GM11168 (cell line): ENCODE data around the gene RNF212B.
"Not testable (repeated sequence)": the region's sequence is repeated elsewhere in the genome, so short reads cannot be mapped to it uniquely, and the experiment has no call there.

Experiments
- in situ Hi-C: fragments of 300-500 bp; cut with MboI; formaldehyde crosslinking; loops from one replicate; pipeline ENCODE4 v1.12.0; 2022; ENCODE audit warnings: low sequenced_read_pairs; ENCODE audit not compliant: unreplicated experiment

Gene RNF212B

GRCh38 chr14:23237772-23238594 lies at the start of gene RNF212B:
RNF212B (plus strand) TSS chr14:23237936; CDS start chr14:23240346, 2,410 bp downstream.
- in situ Hi-C loops = no loop called here

GRCh38 chr14:23193432-23193831 lies 44.3 kb upstream of the RNF212B start:
- in situ Hi-C loops = no loop called here

- in situ Hi-C loops = no loop called here
These were observed 42.1 kb upstream of the RNF212B start for GRCh38 chr14:23195552-23196101.

- in situ Hi-C loops = not testable (repeated sequence)
These were observed 41.2 kb upstream of the RNF212B start for GRCh38 chr14:23196487-23196886.

- in situ Hi-C loops = not testable (repeated sequence)
These were observed 38.6 kb upstream of the RNF212B start for GRCh38 chr14:23199141-23199540.

GRCh38 chr14:23202001-23202400 lies 35.7 kb upstream of the RNF212B start:
- in situ Hi-C loops = no loop called here

- in situ Hi-C loops = no loop called here
These were observed 31.2 kb upstream of the RNF212B start for GRCh38 chr14:23206422-23207145.

GRCh38 chr14:23207146-23207540 lies 30.6 kb upstream of the RNF212B start:
- in situ Hi-C loops = no loop called here

- in situ Hi-C loops = no loop called here
These were observed 29.4 kb upstream of the RNF212B start for GRCh38 chr14:23208324-23208723.

- in situ Hi-C loops = no loop called here
These were observed 27.9 kb upstream of the RNF212B start for GRCh38 chr14:23209651-23210423.

GRCh38 chr14:23215421-23215820 lies 22.3 kb upstream of the RNF212B start:
- in situ Hi-C loops = no loop called here

- in situ Hi-C loops = no loop called here
These were observed 20.4 kb upstream of the RNF212B start for GRCh38 chr14:23217032-23218020.

GRCh38 chr14:23219075-23219474 lies 18.7 kb upstream of the RNF212B start:
- in situ Hi-C loops = no loop called here

- in situ Hi-C loops = not testable (repeated sequence)
These were observed 12.8 kb upstream of the RNF212B start for GRCh38 chr14:23224958-23225357.

GRCh38 chr14:23227566-23227965 lies 10.2 kb upstream of the RNF212B start:
- in situ Hi-C loops = no loop called here

- in situ Hi-C loops = no loop called here
These were observed 8.9 kb upstream of the RNF212B start for GRCh38 chr14:23228812-23229211.

- in situ Hi-C loops = not testable (repeated sequence)
These were observed 5.4 kb upstream of the RNF212B start for GRCh38 chr14:23232241-23232808.

GRCh38 chr14:23240661-23241060 lies 2.9 kb downstream of the RNF212B start:
- in situ Hi-C loops = no loop called here
